RKO (cell line): ENCODE measurements around the gene SLC6A3.
A peak's percentile ranks its signal among the peaks of the same experiment; 100 is the strongest.

Experiments
- DNase-seq: peaks from one replicate; pipeline ENCODE4 v3.0.0-alpha.2; 2016; ENCODE audit warnings: low spot score

SLC6A3 gene

DNA sequence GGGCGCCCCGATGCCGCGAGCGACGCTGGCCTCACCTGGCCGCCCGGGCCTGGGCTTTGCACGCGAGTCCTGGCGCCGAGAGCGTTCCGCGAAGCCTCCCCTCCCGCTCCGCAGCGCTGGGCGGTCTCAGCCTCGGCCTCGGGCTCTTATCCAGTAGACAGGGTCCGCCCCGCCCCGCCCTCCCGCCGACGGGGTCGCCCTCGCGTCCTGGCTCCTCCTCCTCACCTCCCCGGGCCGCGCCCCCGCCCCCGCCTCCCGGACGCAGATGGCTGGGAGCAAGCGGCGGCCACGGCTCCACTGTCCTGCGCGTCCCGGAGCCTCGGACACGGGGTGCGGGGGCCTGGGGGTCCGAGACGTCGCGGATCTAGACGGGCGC is at the start of gene SLC6A3:
Gene SLC6A3 (minus strand): TSS at position 128 of the 376 bp plus-strand sequence. CDS start 2,243 bp downstream, outside the sequence.
- no peak for DNase-seq

- DNase-seq = no peak
Measured at GRCh38 chr5:1493941-1494340, 48.7 kb upstream of the SLC6A3 start.

DNA sequence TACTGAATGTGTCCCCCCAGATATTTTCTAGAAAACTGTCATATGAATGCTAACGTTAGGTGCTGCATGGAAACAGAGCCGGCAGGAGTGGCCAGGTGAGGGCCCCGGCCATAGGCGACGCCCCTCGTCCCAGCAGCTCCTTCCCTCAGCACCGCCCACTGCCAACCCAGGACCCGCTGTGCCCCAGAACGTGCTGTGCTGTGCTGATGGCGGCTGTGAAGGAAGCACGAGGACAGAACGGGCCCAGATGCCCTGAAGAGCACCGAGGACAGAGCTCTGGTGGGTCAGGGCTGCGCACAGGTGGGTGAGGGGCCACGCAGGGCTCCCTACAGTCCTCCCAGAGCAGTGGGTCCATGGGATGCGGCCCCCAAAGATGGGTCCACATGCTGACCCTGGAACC is 48.2 kb upstream of the SLC6A3 start:
- DNase-seq = no peak

DNA sequence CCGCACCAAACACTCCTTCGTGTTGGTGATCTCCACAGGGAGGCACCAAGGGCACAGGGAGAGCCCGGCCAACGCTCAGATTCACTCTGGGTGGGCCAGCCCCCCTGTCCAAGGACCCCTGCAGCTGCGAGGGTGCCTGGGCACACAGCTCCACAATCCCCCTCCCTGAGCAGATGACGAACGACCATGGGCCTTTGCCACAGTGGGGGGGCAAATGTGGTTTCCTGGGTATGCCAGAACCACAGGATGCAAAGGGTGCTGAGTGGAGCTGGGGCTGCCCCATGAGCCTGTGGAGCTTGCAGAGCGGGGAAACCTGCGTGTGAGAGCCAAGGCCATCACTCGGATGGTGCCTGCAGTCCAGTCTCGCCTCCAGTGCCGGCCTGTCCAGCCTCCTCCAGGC is 47.5 kb upstream of the SLC6A3 start:
- DNase-seq = no peak

DNA sequence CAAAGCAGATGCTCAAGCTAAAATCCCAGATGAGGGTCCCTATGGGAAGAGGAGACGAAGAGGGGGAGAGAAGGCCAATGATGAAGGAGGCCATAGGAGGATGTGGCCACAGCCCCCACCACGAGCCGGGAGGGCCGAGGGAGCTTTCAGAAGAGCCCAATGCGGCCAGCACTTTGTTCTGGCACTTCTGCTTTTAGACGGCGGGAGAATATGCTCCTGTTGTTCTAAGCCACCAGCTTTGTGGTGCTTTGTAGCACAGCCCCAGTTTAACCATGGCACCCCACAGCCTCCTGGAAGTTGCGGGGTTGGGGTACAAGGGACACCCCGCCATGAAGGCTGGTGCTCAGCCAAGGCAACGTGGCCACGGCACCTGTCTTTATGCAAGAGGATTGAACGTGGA is 45.1 kb upstream of the SLC6A3 start:
- DNase-seq = no peak

GRCh38 chr5:1489754-1490153 is 44.5 kb upstream of the SLC6A3 start:
- no peak for DNase-seq

GRCh38 chr5:1488882-1489680 is 43.8 kb upstream of the SLC6A3 start:
- DNase-seq = peak; percentile 82

GRCh38 chr5:1487079-1487764 is 42.0 kb upstream of the SLC6A3 start:
- no peak for DNase-seq

GRCh38 chr5:1486271-1486670 is 41.0 kb upstream of the SLC6A3 start:
- no peak for DNase-seq

GRCh38 chr5:1485579-1486118 is 40.4 kb upstream of the SLC6A3 start:
- no peak for DNase-seq

DNA sequence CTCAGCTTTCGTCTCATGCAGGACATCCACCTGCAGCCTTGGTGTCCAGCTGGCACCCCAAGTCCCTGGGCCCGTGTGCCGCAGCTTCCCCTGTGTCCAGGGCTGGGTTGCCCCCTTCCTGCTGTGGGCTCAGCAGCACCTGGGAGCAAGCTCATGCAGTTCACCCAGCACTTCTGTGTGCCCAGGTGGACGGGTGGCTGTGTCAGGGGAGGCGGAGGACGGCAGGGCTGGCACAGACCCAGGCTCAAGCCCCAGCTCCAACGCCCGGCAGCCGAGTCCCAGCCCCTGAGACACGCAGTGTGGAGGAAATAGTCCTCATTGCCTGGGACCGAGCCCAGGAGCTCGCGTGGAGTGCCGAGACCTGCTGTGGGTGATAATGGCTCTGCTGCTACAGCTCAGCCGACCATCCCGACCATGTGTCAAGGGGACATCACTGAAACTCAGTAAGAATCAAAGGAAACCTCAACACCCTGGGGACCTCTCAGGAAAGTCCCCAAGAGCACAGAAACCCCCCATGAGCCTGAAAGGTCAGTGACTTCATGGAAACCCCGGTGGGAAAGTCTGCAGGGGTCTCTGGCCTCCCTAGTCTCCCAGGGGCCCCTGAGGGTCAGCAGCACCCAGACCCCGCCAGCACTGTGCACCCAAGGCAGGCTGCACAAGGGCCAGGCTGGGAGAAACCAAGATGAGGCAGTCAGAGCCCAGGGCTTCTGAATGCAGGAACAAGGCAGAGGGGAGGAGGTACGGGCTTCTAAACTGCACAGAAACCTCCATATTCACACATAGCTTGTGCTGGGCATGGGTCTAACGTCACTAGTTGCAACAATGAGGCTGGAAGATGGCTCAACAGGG is 39.7 kb upstream of the SLC6A3 start:
- no peak for DNase-seq

- no peak for DNase-seq
Measured at GRCh38 chr5:1483856-1484729, 38.9 kb upstream of the SLC6A3 start.

DNA sequence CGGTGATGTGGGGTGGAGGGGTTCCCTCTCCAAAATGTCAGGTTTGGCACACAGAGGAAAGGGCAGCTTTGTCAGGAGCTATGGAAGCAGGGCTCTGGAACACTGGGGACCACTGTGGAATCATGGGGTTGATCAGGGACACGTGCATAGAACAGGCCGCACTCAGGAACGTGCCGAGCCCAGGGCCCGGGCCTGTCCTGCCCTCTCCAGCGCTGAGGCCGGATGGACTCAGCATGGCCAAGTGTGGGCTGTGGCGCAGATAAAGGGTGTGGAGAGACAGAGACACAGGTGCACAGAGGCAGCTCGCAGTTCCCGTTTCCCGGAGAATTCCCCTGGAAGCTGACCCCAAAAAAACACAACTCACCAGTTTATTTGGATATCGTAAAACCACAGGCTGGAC is 37.8 kb upstream of the SLC6A3 start:
- no peak for DNase-seq

- no peak for DNase-seq
Measured at GRCh38 chr5:1481959-1482331, 36.7 kb upstream of the SLC6A3 start.

- no peak for DNase-seq
Measured at GRCh38 chr5:1481266-1481958, 36.2 kb upstream of the SLC6A3 start.

GRCh38 chr5:1480806-1481205 is 35.6 kb upstream of the SLC6A3 start:
- no peak for DNase-seq

DNA sequence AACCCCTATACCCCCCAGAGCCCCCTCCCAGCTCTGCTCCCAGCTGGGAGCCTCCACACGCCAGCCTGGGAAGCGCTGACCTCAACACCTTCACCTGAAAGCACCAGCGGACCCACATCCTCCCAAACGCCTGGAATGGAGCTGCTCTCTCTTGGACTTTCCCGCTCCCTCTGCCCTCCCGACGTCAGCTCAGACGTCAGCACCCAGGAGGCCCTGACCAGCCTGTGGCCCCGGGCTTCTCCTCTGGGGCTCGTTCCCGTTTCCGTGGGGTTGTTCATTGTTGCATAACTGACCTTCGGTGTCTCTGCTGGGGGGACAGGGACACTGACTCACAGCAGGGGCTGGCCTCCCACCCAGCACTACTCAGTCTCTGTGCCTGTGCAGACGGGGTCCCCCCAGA is 35.0 kb upstream of the SLC6A3 start:
- no peak for DNase-seq

GRCh38 chr5:1479581-1480188 is 34.4 kb upstream of the SLC6A3 start:
- no peak for DNase-seq

DNA sequence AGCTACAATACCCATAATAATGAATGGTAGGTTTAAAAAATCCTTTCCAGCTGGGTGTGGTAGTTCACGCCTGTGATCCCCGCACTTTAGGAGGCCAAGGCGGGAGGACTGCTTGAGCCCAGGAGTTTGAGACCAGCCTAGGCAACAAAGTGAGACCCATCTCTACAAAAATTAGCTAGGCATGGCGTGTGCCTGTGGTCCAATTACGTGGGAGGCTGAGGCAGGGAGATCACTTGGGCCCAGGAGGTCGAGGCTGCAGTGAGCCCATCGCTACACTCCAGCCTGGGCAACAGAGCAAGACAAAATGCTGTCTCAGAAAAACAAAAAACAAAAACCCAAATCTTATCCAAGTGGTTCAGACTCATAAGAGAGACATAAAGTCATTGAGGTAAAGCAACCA is 33.8 kb upstream of the SLC6A3 start:
- DNase-seq = no peak

GRCh38 chr5:1478271-1479035 is 33.2 kb upstream of the SLC6A3 start:
- no peak for DNase-seq
